Stimulated activated CD4-positive, alpha-beta T cell treated with anti-CD3 and anti-CD28 coated beads, Interleukin-1b, Interleukin-23, amount 100 ng/mL, for 1 hour (primary cell): ENCODE data around the gene AQP7.
"Not testable (repeated sequence)": the region's sequence is repeated elsewhere in the genome, so short reads cannot be mapped to it uniquely, and the experiment has no call there.

Source experiments
- DNase-seq, 2 donors: peaks; one replicate each; pipeline ENCODE4 v3.0.0-alpha.2; 2020; ENCODE audit warnings: low read depth in 2 of 2

AQP7 gene

GRCh38 chr9:33375238-33375840 is 27.0 kb downstream of the AQP7 start:
- no peak for DNase-seq

GRCh38 chr9:33374634-33375237 is 27.6 kb downstream of the AQP7 start:
- peak; percentile 33 to 40 for DNase-seq

GRCh38 chr9:33374190-33374589 is 28.2 kb downstream of the AQP7 start:
- no peak for DNase-seq

- DNase-seq, result no peak
Observed at GRCh38 chr9:33372900-33373299, 29.5 kb downstream of the AQP7 start.

- DNase-seq, result no peak
Observed at GRCh38 chr9:33366979-33367480, 35.3 kb downstream of the AQP7 start.

GRCh38 chr9:33364814-33365213 is 37.6 kb downstream of the AQP7 start:
- DNase-seq, result not testable (repeated sequence)

GRCh38 chr9:33364127-33364526 is 38.2 kb downstream of the AQP7 start:
- DNase-seq, result no peak

GRCh38 chr9:33358641-33359040 is 43.7 kb downstream of the AQP7 start:
- not testable (repeated sequence) for DNase-seq

GRCh38 chr9:33355933-33356332 is 46.4 kb downstream of the AQP7 start:
- no peak for DNase-seq

GRCh38 chr9:33354651-33355211 is 47.6 kb downstream of the AQP7 start:
- DNase-seq, result no peak

- DNase-seq, result no peak
Observed at GRCh38 chr9:33351547-33351946, 50.8 kb downstream of the AQP7 start.

GRCh38 chr9:33350310-33350709 is 52.1 kb downstream of the AQP7 start:
- DNase-seq, result no peak

- DNase-seq, result no peak
Observed at GRCh38 chr9:33349743-33350142, 52.6 kb downstream of the AQP7 start.

GRCh38 chr9:33348998-33349397 is 53.4 kb downstream of the AQP7 start:
- no peak for DNase-seq

- no peak for DNase-seq
Observed at GRCh38 chr9:33346564-33346963, 55.8 kb downstream of the AQP7 start.

GRCh38 chr9:33344145-33344544 is 58.2 kb downstream of the AQP7 start:
- no peak for DNase-seq

- DNase-seq, result no peak
Observed at GRCh38 chr9:33341182-33341581, 61.2 kb downstream of the AQP7 start.

- no peak for DNase-seq
Observed at GRCh38 chr9:33340186-33340585, 62.2 kb downstream of the AQP7 start.
